Measurements from ENCODE around the gene VEGFC. TPM values are rescaled to one million over a fixed set of nuclear protein-coding genes. Genes with fewer than 3 reads are reported as not detected.

VEGFC gene
- polyA plus RNA-seq, 1 of the 3 experiments (the other 2 are of a cell fraction): 81.9 TPM

DNA sequence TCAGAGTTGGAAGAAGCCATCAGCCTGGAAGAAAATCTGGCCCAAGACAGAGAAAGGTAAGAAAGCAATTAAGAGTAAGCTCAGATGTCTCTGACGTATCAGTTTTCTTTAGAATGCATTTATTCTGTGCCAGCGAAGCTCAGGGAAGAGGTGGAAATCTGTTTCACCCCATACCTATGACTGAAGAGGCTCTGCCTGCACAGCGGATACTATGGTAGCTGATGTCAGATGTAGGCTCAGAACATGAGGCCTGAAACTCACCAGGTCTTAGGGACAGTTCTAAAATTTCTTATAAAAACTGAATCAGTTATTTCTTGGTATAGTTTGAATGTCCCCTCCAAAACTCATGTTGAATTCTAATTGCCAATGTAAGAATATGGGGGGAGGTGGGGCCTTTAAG lies 30.9 kb downstream of the VEGFC start:
- no peak for DNase-seq
- Histone ChIP-seq H3K79me2 (ENCODE audit: insufficient read depth) (peaks cover 100% of the 10 kb centered on the region), H3K4me2 (peak overlapping the region; percentile 60; the same call in 1 of the 2 replicates), H3K4me1 (ENCODE audit: control insufficient read depth in 1 of 2, insufficient read depth in 2 of 2, low read depth in 1 of 2, low read length in 1 of 2) (peaks cover 0 to 17% of the 10 kb centered on the region in 2 experiments; a peak in 3 of 4 replicates), H3K27ac (ENCODE audit: low read depth in 2 of 2, low read length in 1 of 2) (peak overlapping the region in 1 of 2 experiments; percentile 82; a peak in 3 of 4 replicates), H3K9me2 (no peaks in the 10 kb centered on the region), H3F3A (replicated peaks; ENCODE audit: insufficient read depth) (peaks cover 58% of the 10 kb centered on the region), H3K27me3 (ENCODE audit: insufficient read depth) (no peaks in the 10 kb centered on the region), H3K4me3 (ENCODE audit: low read depth in 2 of 2, low read length in 1 of 2) (peak overlapping the region in 1 of 2 experiments; percentile 6; a peak in 2 of 4 replicates), H2AFZ (ENCODE audit: low read depth) (no peak overlapping the region), H3K36me3 (replicated peaks in 1 of 2; ENCODE audit: control insufficient read depth in 1 of 2, insufficient read depth in 2 of 2, low read length in 1 of 2) (peaks cover 0 to 42% of the 10 kb centered on the region in 2 experiments), H3K9me3 (0 out of 2 replicates have a peak, but pooled peaks cover 4% of the 10 kb centered on the region), H3K9ac (peak overlapping the region; percentile 40; the same call in 1 of the 2 replicates), H4K20me1 (ENCODE audit: insufficient read depth) (peaks cover 97% of the 10 kb centered on the region)
- ChIA-PET CTCF (no interaction called here), POLR2A (no interaction called here)
- no peak for TF ChIP-seq FOSL2 (IDR thresholded peaks at IDR 0.05; ENCODE audit: borderline replicate concordance, low read depth)
- no peak for TF ChIP-seq SIN3A (IDR thresholded peaks at IDR 0.05; ENCODE audit: borderline replicate concordance, low read depth, low read length)
- TF ChIP-seq, protein P1, sequence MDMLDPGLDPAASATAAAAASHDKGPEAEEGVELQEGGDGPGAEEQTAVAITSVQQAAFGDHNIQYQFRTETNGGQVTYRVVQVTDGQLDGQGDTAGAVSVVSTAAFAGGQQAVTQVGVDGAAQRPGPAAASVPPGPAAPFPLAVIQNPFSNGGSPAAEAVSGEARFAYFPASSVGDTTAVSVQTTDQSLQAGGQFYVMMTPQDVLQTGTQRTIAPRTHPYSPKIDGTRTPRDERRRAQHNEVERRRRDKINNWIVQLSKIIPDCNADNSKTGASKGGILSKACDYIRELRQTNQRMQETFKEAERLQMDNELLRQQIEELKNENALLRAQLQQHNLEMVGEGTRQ (IDR thresholded peaks at IDR 0.05; ENCODE audit: borderline replicate concordance, low read depth, low read length): no peak
- TF ChIP-seq MXI1 (IDR thresholded peaks at IDR 0.05; ENCODE audit: low read depth, low read length): no peak
- no peak for TF ChIP-seq USF1 (IDR thresholded peaks at IDR 0.05; ENCODE audit: borderline replicate concordance, low read depth)
- TF ChIP-seq PBX3 (IDR thresholded peaks at IDR 0.05): no peak
- TF ChIP-seq TAF1 (IDR thresholded peaks at IDR 0.05; ENCODE audit: borderline replicate concordance, low read depth, low read length): no peak
- no peak for TF ChIP-seq NFIC (IDR thresholded peaks at IDR 0.05; ENCODE audit: borderline replicate concordance)
- no peak for TF ChIP-seq RXRA (IDR thresholded peaks at IDR 0.05; ENCODE audit: borderline replicate concordance, low read depth)
- TF ChIP-seq YY1 (IDR thresholded peaks at IDR 0.05; ENCODE audit: low read depth): no peak
- no peak for TF ChIP-seq POLR2AphosphoS5 (IDR thresholded peaks at IDR 0.05; ENCODE audit: low read depth, low read length)
- TF ChIP-seq REST (IDR thresholded peaks at IDR 0.05; ENCODE audit: low read depth, low read length): no peak
- TF ChIP-seq, protein P2, sequence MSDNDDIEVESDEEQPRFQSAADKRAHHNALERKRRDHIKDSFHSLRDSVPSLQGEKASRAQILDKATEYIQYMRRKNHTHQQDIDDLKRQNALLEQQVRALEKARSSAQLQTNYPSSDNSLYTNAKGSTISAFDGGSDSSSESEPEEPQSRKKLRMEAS (IDR thresholded peaks at IDR 0.05; ENCODE audit: low read depth): no peak
- 42% methylated on average over 3 of the region's 3 CpGs for WGBS (ENCODE audit: low lambda C conversion rate)

All from SK-N-SH (cell line).